Measurements from ENCODE around the gene OR14I1. TPM values are rescaled to one million over a fixed set of nuclear protein-coding genes. Genes with fewer than 3 reads are reported as not detected.

Gene OR14I1
- total RNA-seq, 1 donor = not detected

Other genes with a start within 250 kb of the OR14I1 start
- gene OR2T3, start 229.4 kb downstream of the OR14I1 start, total RNA-seq = 0.42 TPM
- 0.10 TPM for gene OR2T5, start 214.2 kb downstream of the OR14I1 start, total RNA-seq
- 0.10 TPM for gene OR2G6, start 194.7 kb downstream of the OR14I1 start, total RNA-seq
- not detected for gene OR2T29, start 140.0 kb downstream of the OR14I1 start, total RNA-seq
- not detected for gene OR2T34, start 128.0 kb downstream of the OR14I1 start, total RNA-seq
- gene OR2T10, start 105.1 kb downstream of the OR14I1 start, total RNA-seq = 0.10 TPM
- gene OR2T11, start 67.7 kb downstream of the OR14I1 start, total RNA-seq = 0.21 TPM
- gene OR2T35, start 57.5 kb downstream of the OR14I1 start, total RNA-seq = 0.42 TPM
- gene OR2T27, start 47.2 kb downstream of the OR14I1 start, total RNA-seq = not detected
- not detected for gene LYPD8, start 53.0 kb upstream of the OR14I1 start, total RNA-seq
- gene SH3BP5L, start 123.1 kb upstream of the OR14I1 start, total RNA-seq = 8.7 TPM
- gene ZNF672, start 135.5 kb upstream of the OR14I1 start, total RNA-seq = 13.1 TPM
- gene ZNF692, start 156.3 kb upstream of the OR14I1 start, total RNA-seq = 5.6 TPM
- gene PGBD2, start 203.5 kb upstream of the OR14I1 start, total RNA-seq = 0.73 TPM

All from mononuclear cell (primary cell).